H54 (cell line): ENCODE measurements around the gene MRPL9.

ENCODE experiments used
- DNase-seq: peaks from one replicate; pipeline ENCODE4 v3.0.0; 2011; ENCODE audit warnings: low spot score, mixed read lengths; ENCODE audit not compliant: insufficient read length
- FAIRE-seq: peaks from 3 replicates; lab custom pipeline; 2011; peaks lifted over from hg19 to GRCh38; lab: Jason Lieb, UNC
- POLR2A ChIP-seq: IDR thresholded peaks from 2 replicates; pipeline ENCODE4 v1.6.1; 2011; ENCODE audit warnings: low read depth, mild to moderate bottlenecking, low read length

MRPL9 gene

DNA sequence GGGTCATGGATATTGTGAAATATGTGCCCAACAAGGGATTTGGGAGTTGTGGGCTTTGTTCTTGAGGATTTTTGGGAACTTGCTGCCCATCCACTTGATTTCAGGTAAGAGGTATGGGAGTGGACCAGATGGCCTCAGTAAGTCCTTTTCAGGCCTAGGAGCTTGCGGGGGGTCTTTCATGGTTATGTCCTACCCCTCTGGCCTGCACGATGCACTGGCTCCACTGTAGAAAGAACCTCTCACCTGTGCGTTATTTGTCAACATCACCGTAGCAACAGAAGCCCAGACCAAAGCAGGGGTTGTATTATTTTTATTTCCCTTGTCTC is 33.4 kb downstream of the MRPL9 start:
- no peak for DNase-seq
- no peak for FAIRE-seq
- no peak for TF ChIP-seq POLR2A

DNA sequence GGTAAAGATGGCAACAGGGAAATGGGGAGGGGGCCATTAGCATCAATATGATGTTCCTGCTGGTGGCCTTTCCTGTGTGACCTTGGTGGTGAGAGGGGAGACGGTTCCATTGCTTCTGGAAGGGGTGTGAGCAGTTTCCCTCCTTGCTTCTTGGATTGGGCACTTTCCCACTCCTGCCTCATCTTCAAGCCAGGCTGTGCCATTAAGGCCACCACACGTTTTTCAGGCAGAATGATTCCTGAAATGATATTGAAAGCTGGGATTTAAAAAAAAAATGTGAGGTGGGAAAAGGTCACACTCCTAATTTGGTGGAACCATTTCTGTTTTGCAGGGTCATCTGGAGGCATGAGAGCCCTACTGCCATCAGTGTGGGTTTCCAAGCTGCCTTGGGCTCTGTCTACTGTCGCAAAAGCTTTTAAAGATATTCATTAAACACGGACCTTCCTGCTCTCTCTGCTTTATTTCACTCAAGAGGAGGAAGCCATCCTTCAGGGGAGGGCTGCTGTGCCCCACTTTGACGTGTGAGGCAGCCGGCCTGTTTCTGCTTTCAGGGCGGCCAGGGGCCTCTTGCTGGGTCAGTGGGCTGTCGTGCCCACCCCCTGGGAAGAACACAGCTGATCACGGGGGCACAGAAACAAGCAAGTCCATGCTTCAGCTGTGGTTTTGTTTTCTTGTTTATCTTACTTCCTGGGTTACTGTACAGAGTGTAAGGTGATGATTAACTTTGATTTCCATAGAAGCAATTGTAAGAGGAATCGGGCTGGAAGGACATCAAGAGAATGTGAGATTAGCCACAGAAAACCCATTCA is 33.9 kb downstream of the MRPL9 start:
- FAIRE-seq (no peak), DNase-seq (no peak)
- no peak for TF ChIP-seq POLR2A

DNA sequence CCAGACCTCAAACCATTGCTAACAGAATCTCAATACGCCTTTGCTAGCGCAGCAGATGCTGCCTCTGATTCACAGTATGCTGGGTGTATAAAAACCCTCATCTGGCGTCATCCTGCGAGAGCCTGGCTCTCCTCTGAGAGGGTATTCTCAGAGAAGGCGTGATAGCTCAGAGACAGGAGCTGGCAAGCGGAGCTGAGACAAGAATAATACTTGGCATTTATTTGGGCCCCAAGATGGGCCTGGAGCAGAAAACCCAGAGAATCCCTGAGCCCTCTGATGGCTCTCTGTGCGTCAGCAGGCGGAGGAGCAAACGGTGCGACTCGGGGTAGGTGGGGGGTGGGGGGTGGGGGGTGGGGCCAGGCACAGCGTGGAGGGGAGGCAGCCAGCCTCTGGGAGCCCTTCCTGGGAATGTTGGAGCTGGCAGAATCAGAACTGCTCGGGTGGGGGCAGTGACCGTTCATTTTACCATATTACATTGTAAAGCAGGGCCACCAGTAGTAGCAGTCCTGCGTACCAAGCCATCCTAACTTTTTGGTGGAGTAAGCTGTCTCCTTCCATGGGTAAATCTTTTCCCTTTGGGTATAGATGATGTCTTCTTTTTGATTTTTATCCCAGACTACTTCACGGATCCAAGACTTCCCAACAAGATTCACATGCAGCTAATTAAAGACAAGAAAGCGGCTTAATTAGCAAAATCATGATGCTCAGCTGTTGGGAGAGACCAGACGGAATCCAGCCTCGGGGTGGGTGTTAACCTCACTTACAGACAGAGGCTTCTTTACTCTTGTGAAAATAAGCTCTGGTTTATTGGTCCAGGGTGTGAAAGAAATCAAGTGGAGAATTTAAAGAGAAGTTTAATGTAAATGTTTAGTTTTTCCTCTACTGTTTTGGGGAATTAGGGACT is 34.9 kb downstream of the MRPL9 start:
- FAIRE-seq (no peak), DNase-seq (no peak)

DNA sequence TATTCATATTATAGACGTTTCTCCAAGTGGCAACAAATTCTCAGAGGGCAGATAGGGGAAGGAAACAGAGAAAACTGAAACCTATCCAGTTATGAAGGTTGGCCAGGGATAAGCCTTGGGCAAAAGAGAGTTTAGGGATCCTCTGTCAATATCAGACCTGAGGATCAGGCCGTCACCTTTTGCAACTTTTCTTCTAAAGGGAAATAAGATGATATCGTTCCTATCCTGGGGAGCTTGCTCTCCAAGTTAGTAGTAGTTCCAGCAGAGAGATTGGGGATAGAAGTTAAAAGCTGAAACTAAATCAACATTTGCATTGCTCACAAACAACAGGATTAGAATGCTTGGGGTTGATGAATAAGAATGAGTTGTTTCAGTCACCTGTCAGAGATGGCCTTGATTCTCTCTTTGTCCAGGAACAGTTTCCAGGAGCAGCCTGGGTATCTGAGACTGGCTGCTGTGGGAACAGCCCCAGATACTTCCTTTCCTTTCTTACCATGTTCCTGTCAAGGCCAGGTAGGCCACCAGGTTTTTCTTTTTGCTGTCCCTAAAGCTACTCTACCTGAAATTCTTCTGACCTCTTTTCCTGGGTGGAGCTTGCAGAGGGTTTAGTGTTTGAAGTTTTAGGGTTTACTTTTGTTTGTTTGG is 39.4 kb downstream of the MRPL9 start:
- FAIRE-seq (no peak), DNase-seq (no peak)
- no peak for TF ChIP-seq POLR2A

More for the DNA sequence above, 34.9 kb downstream of the MRPL9 start:
- no peak for TF ChIP-seq POLR2A

DNA sequence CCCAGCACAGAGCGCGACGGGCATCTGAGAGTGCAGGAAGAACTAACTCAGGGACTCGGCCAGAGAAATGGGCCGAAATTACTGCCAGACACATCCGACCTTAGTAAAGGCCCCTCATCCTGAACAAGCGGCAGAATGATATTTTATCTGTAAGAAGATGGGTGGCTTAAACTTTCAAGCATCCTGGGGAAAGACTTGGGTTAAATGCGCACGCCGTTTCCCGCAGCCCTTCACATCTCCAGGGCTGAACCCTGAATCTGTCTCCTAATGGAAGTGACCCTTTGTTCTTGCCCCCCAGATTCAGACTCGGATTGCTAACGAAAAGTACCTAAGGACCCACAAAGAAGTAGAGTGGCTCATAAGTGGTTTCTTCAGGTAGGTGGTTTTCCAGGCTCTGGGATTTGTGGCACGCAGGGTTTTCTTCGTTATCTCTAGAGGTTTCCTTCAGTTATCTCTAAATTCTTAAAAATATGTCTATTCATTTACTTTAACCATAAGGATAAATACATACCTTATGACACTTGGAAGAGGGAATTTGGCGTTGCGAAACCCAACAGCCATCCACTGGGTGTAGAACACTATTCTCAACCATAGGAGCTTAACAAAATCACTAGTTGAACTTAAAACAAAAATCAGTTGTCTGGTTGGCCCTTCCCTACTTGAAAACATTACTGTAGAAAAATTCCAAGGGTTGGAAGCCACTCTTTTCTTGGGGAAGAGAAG is 41.3 kb downstream of the MRPL9 start:
- DNase-seq (no peak), FAIRE-seq (no peak)
- TF ChIP-seq POLR2A, result no peak

DNA sequence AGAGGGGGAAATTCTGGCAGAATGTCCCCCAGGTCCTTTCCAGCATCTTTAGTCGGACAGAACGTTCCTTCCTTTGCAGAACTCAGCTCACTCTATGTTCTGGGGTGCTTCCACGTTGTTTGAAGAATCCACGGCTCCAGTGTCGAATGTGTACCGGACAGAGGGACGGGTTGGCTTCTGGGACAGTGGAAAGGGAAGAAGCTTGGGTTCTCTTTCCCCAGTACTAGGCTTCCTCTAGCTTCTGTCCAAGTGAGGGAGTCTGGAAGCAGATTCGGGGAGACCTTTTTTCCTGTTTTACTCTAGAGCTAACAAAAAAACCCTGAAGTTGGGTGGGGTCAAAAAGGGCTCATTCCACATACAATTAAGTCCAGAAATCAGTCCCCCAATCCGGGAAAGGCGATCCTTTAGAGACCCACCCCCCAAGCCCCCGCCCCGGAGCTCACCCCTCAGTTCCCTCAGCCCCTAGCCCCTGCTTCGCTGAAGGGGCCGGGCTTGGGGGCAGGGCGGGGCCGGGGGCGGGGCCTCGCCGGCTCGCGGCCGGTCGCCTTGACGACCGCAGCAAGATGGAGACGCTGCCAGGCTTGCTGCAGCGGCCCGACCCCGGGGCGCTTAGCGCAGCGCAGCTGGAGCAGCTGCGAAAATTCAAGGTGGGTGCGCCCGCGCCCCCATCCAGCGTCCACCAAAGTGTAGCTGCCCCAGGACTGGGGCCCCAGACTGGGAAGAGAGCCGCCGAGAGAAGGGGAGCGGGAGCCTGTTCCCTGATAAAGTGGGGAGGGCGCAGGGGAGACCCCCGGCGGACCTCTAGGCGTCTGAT is 42.1 kb downstream of the MRPL9 start, which contains the start of gene RIIAD1:
Gene RIIAD1 (plus strand): TSS at position 549 of the 814 bp plus-strand sequence. CDS start 15 bp downstream, at position 564.
- TF ChIP-seq POLR2A, result no peak
- DNase-seq (peak; percentile 75), FAIRE-seq (no peak)

DNA sequence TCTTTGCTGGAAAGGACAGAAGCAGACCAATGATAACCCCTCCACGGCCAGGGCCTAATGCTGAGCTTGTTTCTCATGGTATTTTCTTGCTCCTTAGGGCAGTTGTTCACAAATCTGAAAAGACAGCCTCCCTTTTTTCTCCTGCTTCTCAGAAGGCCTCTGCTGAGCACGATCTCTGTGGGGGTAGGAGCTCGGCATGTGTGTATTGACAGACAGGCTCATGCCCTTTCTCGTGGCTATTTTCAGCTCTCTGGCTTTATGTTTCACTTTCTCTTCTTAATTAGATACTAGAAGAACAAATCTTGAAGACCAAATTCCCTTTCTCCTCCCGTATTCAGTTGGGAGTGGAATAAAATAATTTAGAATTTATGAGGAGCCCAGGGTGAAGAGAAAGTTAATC is 42.7 kb downstream of the MRPL9 start:
- DNase-seq (no peak), FAIRE-seq (no peak)
- no peak for TF ChIP-seq POLR2A

DNA sequence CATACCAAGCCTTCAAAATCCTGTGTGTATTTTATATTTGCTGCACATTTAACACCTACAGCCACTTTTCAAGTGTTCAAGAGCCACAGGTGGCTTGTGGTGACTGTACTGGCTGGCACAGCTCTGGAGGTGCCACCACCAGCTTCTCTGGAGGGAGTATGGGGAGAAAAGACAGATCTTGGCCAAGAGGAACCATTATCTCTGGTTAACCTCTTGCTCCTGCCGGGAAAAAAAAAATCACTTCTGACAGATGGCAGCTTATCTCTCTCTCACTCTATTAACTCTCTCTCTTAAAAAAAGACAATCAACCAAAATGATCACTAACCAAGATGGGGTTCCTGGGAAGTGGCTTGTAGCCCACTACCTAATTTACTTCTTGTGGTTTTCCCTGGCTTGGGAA is 43.2 kb downstream of the MRPL9 start:
- DNase-seq, result no peak
- no peak for TF ChIP-seq POLR2A
- FAIRE-seq, result no peak

DNA sequence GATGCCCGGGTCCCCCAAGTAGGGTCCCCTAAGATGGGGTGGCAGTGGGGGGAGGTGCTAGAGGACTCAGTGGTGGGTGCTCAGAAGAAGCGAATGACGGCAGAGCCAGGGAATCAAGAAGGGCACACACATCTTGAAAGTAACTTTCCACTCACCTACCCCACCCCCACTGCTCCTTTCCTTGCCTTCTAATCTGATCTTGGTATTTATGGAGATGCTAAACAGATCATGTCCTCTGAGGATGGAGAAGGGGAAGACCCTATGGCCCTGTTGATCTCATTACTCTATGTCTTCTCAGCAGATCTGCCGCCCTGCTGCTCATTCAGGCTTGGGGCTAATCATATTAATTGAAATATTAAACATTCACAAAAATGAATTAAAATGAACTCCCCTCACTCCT is 44.6 kb downstream of the MRPL9 start:
- FAIRE-seq, result no peak
- no peak for DNase-seq
- TF ChIP-seq POLR2A, result no peak

DNA sequence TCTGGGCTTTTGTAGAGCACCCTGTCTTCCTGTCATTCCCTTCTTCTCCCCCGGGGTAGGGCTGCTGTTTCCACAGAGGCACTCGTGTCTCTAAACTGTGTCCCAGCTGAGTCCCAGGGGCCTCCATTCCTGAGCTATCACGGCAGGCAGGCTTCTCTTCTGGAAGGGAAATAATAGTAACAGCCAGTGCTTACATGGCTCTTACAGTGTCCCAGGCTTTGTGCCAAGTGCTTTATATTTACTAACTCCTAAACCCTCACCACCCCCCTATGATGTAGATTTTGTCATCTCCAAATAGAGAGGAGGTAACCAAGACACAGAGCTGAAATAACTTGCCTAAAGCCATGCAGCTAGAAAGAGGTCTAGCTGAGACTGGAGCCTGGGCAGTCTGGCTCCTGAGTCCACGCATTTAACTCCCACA is 45.3 kb downstream of the MRPL9 start:
- DNase-seq (no peak), FAIRE-seq (no peak)
- TF ChIP-seq POLR2A, result no peak

DNA sequence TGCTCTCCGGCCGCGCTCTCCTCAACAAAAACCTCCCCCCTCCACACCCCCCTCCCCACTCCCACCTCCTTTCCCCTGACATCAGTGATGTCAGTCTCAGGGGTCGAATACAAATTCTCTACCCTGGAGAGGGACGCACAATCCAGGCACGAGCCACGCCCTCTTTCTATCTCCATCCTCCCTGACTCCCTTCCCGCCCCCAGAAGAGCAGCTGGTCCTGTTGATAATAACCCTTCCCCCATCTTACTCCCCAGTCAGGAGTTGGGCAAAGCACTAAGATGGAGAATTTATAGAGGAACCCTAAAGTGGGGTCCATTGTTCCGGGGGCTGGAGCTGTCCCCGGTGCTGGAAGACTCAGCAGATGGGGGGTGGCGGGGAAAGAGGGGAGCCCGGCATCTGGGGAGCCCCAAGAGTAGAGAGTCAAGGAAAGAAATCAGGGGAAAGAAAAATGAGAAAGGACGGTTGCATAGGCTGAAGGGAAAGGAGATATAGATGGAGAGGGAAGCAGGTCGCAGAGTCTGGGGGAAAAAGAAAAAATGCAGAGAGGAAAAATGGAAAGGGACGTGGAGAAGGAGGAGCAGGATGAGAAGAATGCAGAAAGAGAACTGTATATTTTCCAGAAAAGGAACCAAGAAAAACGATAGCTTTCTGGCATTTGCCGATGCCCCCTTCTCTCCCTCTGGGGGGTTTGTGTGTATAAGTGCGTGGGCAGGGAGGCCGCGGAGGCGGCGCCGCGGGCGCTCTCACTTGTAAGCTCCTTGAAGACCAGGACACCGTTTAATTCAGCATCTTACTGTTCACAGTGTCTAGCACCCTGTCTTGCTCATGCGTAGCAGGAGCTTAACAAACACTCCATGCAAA is 46.3 kb downstream of the MRPL9 start, which contains the start of gene CELF3:
Gene CELF3 (minus strand): TSS at position 33 of the 861 bp plus-strand sequence. CDS start 783 bp downstream, outside the sequence.
- TF ChIP-seq POLR2A, result no peak
- DNase-seq (no peak), FAIRE-seq (no peak)

DNA sequence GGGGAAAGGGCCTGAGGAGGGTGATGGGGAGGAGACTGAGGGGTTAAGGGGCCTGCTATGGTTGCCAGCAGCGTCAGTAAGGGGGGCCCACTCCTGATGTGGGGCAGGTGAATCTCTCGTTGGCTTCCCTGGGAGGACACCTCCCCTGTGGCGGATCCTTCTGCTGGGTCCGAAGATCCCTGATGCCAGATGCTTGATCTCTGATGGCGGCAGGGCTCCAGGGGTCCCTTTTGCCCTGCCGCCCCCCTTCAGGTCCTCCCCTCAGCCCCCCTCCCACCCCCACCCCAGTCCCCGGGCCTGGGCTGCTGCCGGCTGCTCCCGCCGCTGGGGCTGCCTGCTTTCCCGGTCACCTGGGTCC is 46.9 kb downstream of the MRPL9 start:
- DNase-seq (no peak), FAIRE-seq (no peak)
- TF ChIP-seq POLR2A, result no peak
